Measurements from ENCODE around the gene CSTPP1.

CSTPP1 gene

DNA sequence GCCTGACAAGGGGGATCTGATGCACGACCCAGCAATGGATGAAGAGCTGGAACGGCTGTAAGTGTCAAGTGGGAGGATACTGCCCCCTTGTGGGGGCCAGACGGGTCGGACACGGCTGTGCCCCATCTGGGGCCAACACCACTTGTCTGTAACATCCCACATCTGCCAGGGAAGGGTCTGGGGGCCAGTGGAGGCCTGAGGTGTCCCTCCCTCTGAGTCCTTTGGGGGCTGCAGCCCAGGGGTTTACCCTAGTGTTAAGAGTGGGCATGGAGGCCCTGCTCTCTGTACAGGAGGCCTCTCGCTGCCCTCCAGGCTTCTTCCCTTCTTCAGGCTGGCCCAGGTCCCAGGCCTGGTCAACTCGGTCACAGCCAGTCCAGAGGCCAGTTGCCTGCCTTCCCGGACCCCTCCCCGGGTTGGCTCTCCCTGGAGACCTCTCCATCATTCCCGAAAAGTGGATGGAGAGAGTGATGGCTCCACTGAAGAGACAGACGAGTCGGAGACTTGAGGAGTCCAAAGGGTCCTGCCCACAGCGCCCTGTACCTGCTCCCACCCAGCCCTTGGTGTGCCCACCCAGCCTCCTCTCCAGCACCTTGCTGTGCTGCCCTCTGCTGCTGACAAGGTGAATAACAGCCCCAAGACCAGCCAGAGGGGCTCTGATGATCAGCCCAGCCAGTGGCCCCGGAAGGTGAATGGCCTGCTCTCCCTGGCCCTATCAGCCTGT is 224.7 kb downstream of the CSTPP1 start:
- DNase-seq (ENCODE audit: low spot score): peak; percentile 51

DNA sequence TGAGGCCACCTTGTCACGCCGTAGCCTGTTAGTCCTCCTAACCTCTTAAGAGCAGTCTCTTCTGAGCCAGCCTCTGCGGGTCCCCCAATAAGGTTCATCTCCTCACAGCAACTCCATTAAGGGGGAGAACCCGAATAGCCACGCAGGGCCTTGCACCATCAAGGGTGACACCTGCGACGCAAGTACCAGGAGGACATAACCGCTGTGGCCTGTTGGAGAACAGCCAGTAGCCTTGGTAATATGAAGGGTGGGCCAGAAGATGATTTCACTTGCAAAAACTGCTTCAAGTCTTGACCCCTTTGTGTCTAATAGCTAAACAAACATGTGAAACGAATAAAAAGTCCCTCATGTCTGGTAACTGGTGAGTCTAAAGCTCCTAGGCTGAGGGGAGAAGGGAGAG is 225.3 kb downstream of the CSTPP1 start:
- DNase-seq (ENCODE audit: low spot score): no peak

DNA sequence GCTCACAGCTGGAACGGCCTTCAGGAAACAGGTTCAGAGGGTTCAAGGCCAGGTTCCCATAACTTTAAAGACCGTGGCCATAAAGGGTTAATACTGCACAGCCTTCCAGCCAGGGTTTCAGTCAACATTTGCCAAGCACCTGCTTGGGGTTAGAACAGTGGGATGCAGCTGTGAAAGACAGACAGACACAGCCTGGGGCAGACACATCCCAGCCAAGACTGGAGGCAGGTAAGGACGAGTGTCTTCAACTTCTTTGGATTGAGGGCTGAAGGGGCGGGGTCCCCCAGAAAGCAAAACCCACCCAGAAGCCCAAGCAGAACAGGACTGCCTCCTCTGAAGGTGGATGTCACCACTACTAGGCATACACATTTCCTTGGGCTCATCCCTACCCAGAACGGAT is 225.9 kb downstream of the CSTPP1 start:
- DNase-seq (ENCODE audit: low spot score): no peak

DNA sequence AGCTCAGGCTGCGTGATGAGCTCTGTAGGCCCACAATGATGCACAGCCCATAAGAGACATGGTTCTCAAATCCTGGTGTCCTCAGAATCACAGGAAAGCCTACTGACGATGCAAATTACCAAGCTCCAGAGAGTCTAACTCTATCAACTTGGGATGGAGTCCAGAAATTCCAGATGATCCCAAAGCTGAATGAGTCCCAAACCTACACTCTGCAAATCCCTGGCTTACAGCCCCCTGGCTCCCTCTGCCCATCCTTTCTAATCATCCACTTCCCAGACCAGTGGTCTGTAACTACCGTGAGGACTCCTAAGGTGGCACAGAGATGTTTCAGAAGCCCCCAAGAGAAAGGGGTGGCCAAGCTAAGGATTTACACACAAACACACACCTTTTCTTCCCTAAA is 226.6 kb downstream of the CSTPP1 start:
- DNase-seq (ENCODE audit: low spot score): no peak

DNA sequence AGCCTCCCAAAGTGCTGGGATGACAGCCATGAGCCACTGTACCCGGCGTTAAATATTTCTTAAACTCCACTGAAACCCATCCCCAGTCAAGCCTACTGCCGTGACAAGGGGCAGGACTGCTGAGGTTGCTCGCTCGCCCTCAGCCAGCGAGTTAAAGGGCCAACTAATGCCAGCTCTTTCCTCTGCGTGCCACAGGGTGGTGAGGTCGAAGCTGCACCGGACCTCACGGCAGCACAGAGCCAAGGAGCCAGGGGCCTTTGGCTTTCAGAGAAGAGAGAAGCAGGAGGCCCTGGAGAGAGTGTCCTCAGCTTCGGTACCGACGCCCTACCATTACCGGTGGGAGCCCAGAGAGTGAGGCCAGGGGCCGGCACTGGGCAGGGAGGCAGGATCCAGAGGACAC is 227.3 kb downstream of the CSTPP1 start:
- no peak for DNase-seq (ENCODE audit: low spot score)

DNA sequence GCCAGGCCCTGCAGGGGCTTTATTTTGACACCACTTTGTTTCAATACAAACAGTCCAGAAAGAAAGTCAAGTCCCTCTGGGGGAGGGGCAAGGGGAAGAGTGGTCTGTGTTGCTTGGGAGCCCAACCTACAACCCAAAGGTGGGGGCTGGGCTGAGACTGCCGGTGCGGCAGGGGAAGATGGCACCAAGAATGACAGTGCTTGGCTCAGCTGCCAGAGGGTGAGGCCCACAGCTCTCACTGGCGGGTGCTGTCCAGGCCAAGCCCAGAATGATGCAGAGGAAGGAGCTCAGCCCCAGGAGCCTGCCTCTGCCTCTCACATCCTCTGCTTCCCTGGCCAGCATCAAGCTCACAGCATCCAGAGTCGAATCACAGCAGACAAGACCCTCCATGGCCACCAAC is 227.8 kb downstream of the CSTPP1 start:
- DNase-seq (ENCODE audit: low spot score): no peak

DNA sequence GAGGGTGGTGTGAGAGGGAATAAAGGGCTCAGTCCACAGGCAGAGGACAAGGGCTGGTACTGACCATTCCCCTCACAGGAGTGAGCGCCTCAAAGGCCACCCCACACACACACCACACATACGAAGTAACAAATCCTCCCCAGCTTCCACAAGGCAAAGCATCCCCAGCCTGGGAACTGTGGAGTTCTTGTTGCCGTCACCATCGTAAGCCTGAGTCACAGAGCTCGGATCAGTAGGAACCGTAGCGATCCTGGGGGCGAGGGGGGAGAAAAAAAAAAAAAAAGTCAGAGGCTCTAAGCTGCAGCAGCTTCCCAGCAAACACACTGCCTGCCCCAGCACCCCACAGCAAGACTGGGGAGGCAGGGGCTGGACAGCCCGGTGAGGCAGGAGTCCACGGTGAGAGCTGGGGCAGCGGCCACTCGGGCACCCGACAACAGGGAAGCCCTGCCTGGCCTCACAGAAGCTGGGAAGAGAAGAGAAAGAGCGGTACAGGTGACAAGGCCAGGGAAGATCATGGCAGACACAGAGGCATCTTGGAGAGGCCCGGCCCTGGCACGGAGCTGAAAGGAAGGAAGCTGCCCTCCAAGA is 228.8 kb downstream of the CSTPP1 start:
- DNase-seq (ENCODE audit: low spot score): no peak

DNA sequence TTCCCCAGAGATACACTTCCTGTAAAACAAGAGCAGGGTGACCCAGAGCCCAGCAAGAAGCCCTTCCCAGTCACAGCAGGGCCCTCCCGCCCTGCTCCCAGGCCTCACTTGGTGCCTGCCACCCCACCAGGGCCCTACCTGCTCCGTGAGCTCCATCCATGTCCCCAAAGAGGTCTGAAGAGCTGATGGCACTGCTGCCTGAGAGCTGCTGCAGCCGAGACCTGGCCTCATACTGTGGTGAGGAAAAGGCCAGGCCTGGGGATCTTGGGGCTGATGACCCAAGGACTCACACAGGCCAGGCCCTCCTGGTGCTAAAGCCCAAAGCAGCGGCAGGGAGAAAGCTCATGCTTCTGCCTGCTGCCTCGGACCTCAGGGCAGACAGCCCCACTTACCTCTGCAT is 229.8 kb downstream of the CSTPP1 start:
- DNase-seq (ENCODE audit: low spot score): no peak

DNA sequence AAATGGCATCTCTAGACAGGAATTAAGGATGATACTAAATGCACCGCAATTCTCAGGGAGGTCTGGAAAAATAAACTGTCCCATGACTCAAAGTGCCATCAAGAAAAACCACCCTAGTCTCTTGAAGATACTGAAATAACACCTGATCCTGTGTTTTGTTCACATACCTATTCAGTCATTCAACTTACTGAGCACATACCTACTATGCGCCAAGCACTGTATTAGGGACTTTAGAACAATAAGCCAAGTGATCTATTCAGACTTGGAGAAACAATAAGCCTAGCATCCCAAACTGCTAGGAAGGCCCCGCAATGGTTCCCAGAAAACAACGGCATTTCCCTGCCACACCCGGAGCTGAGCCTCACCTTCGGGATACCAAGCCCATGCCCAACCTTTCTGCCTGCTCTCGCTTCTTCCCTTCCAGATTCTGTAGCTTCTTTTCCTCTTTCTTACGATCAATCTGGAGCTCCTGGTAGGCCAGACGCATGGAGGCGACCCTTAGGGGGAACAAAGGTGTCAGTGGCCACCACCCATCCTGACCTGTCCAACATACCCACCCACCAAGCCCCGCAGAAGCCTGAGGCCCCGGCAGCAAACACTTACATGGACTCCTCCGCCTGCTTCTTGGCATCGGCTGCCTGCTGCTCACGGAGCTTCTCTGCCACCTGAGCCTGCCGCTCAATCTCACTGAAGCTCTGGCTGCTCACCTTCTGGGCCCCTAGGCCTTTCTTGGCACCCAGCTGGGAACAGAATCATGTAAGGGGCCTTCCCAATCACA is 234.7 kb downstream of the CSTPP1 start:
- no peak for DNase-seq (ENCODE audit: low spot score)

DNA sequence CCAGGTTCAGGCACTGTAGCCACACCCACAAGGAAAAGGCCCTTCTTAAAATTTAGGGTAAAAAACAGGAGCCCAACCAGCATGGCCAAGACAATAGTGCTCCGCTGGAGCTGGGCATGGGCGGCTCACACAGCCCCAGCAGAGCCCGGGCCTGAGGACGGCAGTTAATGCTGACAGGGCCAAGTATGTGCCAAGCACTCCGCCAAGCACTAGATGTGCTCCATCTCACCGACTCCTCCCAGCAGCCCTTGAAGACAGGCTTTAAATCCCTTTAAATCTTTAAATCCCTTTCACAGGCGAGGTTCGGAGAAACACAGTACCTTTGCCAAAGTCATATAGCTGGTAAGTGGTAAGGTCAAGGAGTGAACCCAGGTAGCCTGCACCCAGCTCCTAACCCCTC is 235.3 kb downstream of the CSTPP1 start:
- DNase-seq (ENCODE audit: low spot score): no peak

DNA sequence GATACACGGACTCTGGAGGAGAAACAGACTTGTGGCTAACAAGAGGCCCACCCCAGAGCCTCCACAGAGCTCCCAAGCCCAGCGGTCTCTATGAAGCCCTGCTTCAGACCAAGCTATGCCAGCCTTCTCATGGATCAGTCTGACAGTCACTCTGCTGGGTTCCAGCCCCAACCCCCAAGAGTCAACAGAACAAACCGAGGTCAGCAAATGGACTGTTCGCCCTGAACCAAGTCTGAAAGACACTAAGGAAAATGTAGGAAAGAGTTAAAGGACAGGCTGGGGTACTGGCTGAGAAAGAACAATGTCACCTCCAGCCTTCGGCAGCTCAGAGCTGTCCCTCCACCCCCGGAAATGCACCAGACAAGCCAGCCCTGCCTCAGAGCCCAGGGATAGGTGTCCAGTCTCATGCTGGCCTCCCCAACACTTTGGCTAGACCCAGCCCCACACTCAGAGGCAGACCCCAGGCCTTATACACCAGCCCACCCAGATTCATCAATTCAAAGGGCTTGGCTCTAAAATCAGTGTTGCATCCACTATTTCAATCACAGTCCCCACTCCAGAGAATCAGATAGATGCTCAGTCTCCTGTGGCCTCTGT is 236.3 kb downstream of the CSTPP1 start:
- no peak for DNase-seq (ENCODE audit: low spot score)

DNA sequence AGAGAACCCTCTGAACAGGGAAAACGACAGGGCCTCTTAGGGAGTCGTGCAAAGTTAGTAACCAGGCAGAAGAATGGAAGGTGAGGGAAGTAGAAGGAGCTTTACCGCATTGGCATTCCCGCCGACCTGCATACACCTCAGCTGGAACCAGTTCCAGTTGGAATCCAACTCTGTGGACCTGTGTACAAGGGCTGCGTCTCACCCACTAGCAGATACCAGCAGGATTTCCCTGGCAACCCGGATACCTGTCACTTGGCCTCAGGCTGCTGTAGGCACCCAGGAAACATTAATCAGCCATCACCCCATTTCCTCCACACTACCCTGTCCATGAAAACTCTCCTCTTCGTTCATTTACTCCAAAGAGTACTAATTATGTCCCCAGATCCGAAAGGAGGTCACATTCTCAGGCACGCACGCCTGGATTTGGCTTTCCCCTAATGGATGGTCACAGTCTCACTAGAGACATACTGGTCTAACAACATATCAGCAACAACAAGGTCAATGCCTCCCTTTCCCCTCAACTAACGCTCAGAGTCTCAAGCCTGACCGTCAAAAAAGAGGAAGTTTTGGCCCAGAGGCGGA is 239.3 kb downstream of the CSTPP1 start:
- no peak for DNase-seq (ENCODE audit: low spot score)

DNA sequence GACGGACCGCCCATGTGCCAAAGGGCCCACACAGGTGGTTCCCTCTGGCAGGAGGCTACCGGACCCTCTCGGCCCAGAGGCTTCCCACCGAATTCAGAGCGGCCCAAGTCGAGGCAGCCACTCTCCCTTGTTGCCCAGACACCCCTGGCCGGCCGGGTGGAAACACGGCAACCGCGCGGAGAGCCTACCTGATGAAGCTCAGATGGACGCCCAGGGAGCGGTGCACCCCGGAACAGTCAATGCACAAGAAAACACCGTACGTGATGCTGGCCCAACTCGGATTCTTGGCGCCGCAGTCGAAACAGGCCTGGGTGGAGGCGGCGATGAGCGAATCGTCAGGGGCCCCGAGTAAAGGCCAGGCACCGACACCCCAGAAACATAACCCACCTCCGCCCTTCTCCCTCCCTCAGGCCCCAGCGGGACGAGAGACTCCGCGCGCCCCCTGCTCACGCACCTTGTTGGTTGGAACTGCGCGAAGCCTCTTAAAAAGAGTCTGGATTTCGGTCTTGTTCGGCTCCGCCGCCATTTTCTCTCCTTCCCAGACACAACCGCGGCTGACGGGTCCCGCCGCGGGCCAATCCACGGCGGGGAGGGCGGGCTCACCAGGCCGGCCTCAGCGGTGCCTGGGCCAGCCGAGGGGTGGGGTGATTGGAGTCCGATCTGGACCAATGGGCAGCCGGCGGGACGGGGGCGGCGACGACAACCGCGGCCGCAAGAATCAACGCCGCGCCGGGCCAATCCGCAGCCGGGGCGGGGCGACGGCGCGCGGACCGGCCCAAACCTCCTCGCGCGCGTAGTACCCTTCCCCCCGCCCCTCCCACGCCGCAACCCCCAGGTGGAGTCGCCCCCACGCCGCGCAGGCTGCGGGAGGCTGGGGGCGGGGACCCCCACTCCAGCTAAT is 240.0 kb downstream of the CSTPP1 start, which contains the start of gene ARFGAP2:
Gene ARFGAP2, minus strand, starts transcription at position 552 of the 901 bp plus-strand sequence. Its CDS starts 26 bp downstream, at position 526.
- DNase-seq (ENCODE audit: low spot score): peak; percentile 94

DNA sequence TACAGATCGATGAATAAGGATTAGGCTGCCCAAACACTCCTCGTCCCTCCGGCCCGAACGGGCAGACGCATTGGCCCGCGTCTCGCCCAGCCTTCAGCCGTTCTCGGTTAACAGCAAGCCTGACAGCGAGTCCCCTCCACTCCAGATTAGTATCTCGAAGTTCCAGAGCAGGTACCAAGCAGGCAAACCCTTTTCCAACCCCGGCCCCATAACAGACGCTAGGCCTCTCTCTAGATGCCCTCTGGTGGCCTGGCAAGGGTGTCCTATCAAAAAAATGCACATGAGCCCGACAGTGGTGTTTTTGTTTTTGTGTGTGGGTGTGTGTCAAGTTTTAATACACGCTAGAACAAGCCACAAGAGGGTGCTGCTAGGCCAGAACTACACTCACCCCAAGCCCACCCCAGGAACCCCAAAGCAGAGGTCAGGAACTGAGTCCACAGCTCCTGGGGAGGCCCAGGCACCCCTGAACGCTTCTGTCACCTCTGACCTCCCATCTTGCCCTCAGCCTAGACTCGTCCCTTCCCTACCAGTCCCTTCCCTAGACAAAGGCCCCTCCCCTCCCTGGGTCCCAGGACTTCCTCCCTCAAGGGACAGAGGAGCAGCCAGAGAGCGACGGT is 240.8 kb downstream of the CSTPP1 start:
- peak; percentile 74 for DNase-seq (ENCODE audit: low spot score)

DNA sequence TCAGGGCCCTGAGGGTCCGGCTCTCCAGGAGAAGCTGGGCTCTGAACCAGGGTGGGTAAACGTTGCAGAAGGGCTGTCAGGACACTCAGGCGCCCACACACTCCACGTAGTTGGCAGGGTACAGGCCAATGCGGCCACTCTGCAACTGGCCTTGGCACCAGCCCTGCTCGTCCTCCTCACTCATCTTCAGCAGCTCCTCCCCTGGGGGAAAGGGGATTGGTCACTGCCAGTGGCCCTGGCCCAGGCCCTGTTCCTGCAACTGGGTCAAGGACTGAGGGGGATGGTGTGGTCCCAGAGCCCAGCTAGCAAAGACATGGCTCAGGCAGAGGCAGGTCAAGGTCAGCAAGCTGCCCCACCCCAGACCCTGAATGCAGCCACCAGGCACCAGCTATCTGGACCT is 241.3 kb downstream of the CSTPP1 start:
- no peak for DNase-seq (ENCODE audit: low spot score)

DNA sequence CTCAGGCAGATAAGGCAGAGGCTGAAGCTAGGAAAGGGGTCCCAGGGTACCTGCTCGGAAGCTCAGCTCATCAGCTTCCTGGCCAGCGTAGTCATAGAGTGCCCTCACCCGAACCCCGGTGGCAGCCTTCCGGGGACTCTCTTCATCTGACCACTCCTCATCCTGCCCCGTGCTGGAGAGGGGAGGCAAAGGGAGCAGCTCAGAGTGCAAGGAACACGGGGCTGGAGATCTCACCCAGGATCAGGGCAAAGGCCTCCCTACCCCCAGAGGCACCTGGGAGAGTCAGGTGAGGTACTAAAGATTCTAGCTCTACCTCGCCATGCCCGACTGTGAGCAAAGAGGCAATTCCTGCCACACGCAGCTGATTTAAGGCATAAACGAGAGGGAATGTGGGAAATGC is 241.8 kb downstream of the CSTPP1 start:
- no peak for DNase-seq (ENCODE audit: low spot score)

DNA sequence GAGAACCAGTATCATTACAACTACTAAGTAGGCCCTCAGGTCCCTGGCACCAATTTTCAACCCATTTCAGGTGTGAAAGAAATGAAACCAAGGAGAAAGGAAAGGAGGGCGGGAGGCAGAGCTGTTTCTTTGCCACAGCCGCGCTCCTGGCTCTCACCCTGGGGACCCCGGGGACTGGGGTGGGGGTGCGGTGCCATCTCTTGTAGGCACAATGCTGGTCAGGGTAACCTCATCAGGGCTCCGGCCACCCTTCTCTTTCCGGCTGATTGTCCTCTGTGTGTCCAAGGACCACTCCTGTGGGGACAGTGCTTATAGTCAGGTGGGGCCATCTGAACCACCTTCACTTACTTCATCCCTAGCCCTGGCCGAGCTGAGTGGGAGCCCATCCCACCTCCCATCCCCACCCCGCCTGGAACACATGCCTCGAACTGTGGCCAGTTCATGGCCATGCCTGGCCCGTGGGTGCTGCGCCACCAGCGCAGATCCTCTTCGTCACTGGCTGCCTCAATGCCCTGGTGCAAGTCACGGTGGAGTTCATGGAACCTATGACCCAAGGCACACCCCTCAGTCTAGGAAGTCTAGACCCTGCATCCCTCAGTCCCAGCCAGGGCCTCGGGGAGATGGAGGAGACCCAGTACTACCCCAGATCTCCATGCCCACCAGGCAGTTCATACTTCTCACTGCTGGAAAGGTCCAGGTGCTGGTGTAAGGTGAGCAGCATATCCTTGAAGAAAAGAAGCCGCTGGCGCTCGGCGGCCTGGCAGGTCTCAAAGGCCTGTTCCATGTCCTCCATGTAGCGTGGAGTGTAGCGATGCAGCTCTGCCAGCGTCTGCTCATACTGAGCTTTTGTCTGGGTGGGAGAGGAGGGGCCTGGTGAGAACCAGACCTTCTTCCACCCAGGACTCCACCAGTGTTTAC is 242.4 kb downstream of the CSTPP1 start:
- no peak for DNase-seq (ENCODE audit: low spot score)

DNA sequence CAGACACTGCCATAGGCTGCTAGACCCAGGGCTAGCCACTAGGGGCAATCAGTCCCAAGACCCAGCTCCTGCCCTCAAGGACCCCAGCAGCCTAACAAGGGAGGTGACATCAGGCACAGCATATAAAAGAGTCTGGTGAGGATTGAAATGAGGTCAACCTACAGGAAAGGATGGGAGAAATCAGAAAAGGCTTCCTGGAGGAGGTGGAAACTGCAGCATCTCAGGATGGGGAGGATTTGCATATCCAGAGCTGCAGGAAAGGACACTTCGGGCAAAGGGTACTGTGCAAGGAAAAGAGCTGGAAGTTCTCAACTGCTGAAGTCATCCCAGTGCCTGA is 243.1 kb downstream of the CSTPP1 start:
- DNase-seq (ENCODE audit: low spot score): peak; percentile 32

DNA sequence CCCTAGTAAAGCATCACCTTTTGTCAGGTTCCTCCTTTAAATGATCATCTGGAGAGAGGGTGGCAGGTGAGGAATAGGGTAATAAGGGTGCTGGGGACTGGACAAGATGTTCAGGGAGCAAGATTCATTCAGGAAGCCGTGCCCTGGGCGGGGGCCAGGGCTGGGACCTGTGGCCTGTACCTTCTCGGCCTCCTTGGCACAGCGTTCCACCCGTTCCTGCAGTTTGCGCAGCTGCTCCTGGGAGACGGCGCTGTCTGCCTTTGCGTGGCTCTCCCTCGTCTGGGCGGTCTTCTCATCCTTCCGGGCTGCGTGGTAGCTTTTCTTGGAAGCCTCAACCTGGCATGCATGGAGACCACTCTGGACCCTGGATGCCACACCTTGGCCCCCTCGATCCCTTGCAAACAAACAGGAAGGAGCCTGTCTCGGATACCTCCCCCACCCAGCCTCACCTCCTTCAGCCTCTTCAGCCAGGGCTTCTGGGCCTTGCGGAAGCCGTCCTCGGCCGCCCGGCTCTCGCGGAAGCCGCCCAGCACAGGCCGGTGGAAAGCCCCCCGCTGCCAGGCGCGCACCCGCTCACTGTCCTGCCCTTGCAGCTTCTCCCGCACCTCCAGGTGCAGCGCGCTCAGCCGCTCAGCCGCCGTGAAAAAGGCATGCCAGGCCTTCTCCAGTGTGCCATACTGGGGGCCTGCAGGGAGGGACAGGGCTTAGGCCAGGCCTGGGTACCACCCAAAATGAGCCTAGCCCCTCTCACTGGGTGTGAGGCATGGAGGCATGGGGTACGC is 243.6 kb downstream of the CSTPP1 start:
- no peak for DNase-seq (ENCODE audit: low spot score)

Data from LoVo (cell line).